CD8-positive, alpha-beta memory T cell (primary cell): Measurements from ENCODE around the gene HLTF. TPM values are rescaled to one million over a fixed set of nuclear protein-coding genes. Genes with fewer than 3 reads are reported as not detected.

Experiments used
- CTCF ChIA-PET: fragments of 350-600 bp; sonication (Branson Sonifier 250); formaldehyde crosslinking; loops from one replicate; lab custom pipeline; 2021; ENCODE audit warnings: antibody characterized with exemption; lab: Charles Lee
- POLR2A ChIA-PET: fragments of 350-600 bp; sonication (Branson Sonifier 250); formaldehyde crosslinking; loops from one replicate; lab custom pipeline; 2021; ENCODE audit warnings: antibody characterized with exemption; lab: Charles Lee
- DNase-seq, 5 donors: peaks; one replicate each; pipeline versions ENCODE4 v3.0.0 to v3.0.0-alpha.2; 2020 to 2022; ENCODE audit warnings: mixed read lengths in 1 of 5
- H3K27ac ChIP-seq: one replicate; pipeline ENCODE4 v1.7.0; 2013; ENCODE audit warnings: low read depth, mild to moderate bottlenecking, low read length, moderate library complexity
- H3K27me3 ChIP-seq: 2 replicates; pipeline ENCODE4 v1.7.0; 2013; ENCODE audit warnings: low read length, mild to moderate bottlenecking; ENCODE audit not compliant: insufficient read depth, poor library complexity, severe bottlenecking
- H3K36me3 ChIP-seq: 2 replicates; pipeline ENCODE4 v1.7.0; 2013; ENCODE audit warnings: mild to moderate bottlenecking, low read length, moderate library complexity; ENCODE audit not compliant: insufficient read depth
- H3K4me1 ChIP-seq: 2 replicates; pipeline ENCODE4 v1.7.0; 2013; ENCODE audit warnings: mild to moderate bottlenecking, low read length, moderate library complexity; ENCODE audit not compliant: insufficient read depth
- H3K4me3 ChIP-seq: 2 replicates; pipeline ENCODE4 v1.7.0; 2013; ENCODE audit warnings: mild to moderate bottlenecking, low read length
- H3K9me3 ChIP-seq: 2 replicates; pipeline ENCODE4 v1.7.0; 2013; ENCODE audit warnings: mild to moderate bottlenecking, low read length
- H3K27ac Mint-ChIP-seq, 8 donors: one replicate each; pipeline ENCODE4 v1.8.0; 2020 to 2021; ENCODE audit warnings: mixed read lengths in 8 of 8, mild to moderate bottlenecking in 6 of 8, inconsistent platforms in 3 of 8, moderate library complexity in 3 of 8
- H3K27me3 Mint-ChIP-seq, 2 donors: one replicate each; pipeline ENCODE4 v1.8.0; 2020 to 2021; ENCODE audit warnings: mixed read lengths in 2 of 2, mild to moderate bottlenecking in 1 of 2, moderate library complexity in 1 of 2
- H3K36me3 Mint-ChIP-seq, 3 donors: one replicate each; pipeline ENCODE4 v1.8.0; 2020 to 2021; ENCODE audit warnings: mixed read lengths in 3 of 3, inconsistent platforms in 1 of 3, mild to moderate bottlenecking in 1 of 3
- H3K4me1 Mint-ChIP-seq, 3 donors: one replicate each; pipeline ENCODE4 v1.8.0; 2020 to 2021; ENCODE audit warnings: mixed read lengths in 3 of 3, inconsistent platforms in 1 of 3, mild to moderate bottlenecking in 1 of 3
- H3K4me3 Mint-ChIP-seq, 7 donors: one replicate each; pipeline ENCODE4 v1.8.0; 2020 to 2021; ENCODE audit warnings: mixed read lengths in 7 of 7, mild to moderate bottlenecking in 6 of 7, moderate library complexity in 4 of 7, inconsistent platforms in 2 of 7
- H3K9me3 Mint-ChIP-seq, 5 donors: one replicate each; pipeline ENCODE4 v1.8.0; 2020 to 2022; ENCODE audit warnings: mixed read lengths in 5 of 5, mild to moderate bottlenecking in 3 of 5, moderate library complexity in 2 of 5, inconsistent platforms in 1 of 5
- polyA plus RNA-seq: library from polyadenylated mRNA; unstranded; fragments of 300-500 nt; fragmentation: Illumina TruSeq; gene quantifications from one replicate; pipeline ENCODE4 v1.2.3, GENCODE V29; 2021
- total RNA-seq, 2 experiments: library from RNA; stranded (reverse); gene quantifications; one replicate each; pipeline ENCODE4 v1.2.3, GENCODE V29; 2021

The HLTF gene
- total and polyA plus RNA-seq, 3 experiments from 2014 or later, result 17.5 to 20.9 (median 18.6) TPM

GRCh38 chr3:149058602-149059001 is 27.7 kb downstream of the HLTF start:
- no peaks in the 10 kb centered on the region for H3K36me3 ChIP-seq
- CTCF ChIA-PET, result no interaction called here
- H3K4me1 ChIP-seq, result no peaks in the 10 kb centered on the region
- Mint-ChIP-seq H3K4me3 (no peak overlapping the region), H3K27ac (peak overlapping the region in 1 of 8 donors; percentile 29), H3K4me1 (no peaks in the 10 kb centered on the region), H3K9me3 (no peaks in the 10 kb centered on the region), H3K27me3 (no peaks in the 10 kb centered on the region), H3K36me3 (peaks cover 17 to 71% (median 41%) of the 10 kb centered on the region in 3 donors)
- no peaks in the 10 kb centered on the region for H3K9me3 ChIP-seq
- no peak overlapping the region for H3K27ac ChIP-seq
- H3K4me3 ChIP-seq, result no peak overlapping the region
- no peaks in the 10 kb centered on the region for H3K27me3 ChIP-seq
- DNase-seq, result no peak
- POLR2A ChIA-PET, result no interaction called here

DNA sequence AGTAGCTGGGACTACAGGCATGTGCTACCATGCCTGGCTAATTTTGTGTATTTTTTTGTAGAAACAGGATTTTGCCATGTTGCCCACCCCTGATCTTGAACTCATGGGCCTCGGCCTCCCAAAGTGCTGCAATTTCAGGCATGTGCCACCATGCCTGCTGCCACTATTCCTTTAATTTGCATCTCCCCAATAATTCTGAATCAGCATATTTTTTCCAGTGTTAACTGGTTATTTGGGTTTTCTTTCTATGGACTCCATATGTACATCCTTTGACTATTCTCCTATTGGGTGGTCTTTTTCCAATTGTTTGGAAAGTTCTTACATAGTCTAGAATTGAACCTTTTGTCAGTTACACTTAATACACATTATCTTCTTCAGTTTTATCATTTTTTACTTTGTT is 28.1 kb downstream of the HLTF start:
- H3K9me3 Mint-ChIP-seq, result no peaks in the 10 kb centered on the region
- H3K27me3 ChIP-seq, result no peaks in the 10 kb centered on the region
- no peaks in the 10 kb centered on the region for H3K4me1 Mint-ChIP-seq
- POLR2A ChIA-PET, result no interaction called here
- CTCF ChIA-PET, result no interaction called here
- no peak overlapping the region for H3K4me3 Mint-ChIP-seq
- H3K4me1 ChIP-seq, result no peaks in the 10 kb centered on the region
- H3K36me3 ChIP-seq, result no peaks in the 10 kb centered on the region
- no peaks in the 10 kb centered on the region for H3K9me3 ChIP-seq
- peaks cover 20 to 71% (median 44%) of the 10 kb centered on the region in 3 donors for H3K36me3 Mint-ChIP-seq
- no peak for DNase-seq
- H3K27ac ChIP-seq, result no peak overlapping the region
- no peak overlapping the region for H3K4me3 ChIP-seq
- H3K27me3 Mint-ChIP-seq, result no peaks in the 10 kb centered on the region
- peak overlapping the region in 1 of 8 donors; percentile 29 for H3K27ac Mint-ChIP-seq

GRCh38 chr3:149055575-149055974 is 30.8 kb downstream of the HLTF start:
- POLR2A ChIA-PET, result no interaction called here
- Histone ChIP-seq H3K4me3 (no peak overlapping the region), H3K36me3 (no peaks in the 10 kb centered on the region), H3K9me3 (no peaks in the 10 kb centered on the region), H3K27ac (no peak overlapping the region), H3K27me3 (no peaks in the 10 kb centered on the region), H3K4me1 (no peaks in the 10 kb centered on the region)
- no peak for DNase-seq
- peak overlapping the region in 2 of 8 donors; percentile 43 to 63 for H3K27ac Mint-ChIP-seq
- no peaks in the 10 kb centered on the region for H3K4me1 Mint-ChIP-seq
- peaks cover 0 to 2% (median 0%) of the 10 kb centered on the region in 5 donors for H3K9me3 Mint-ChIP-seq
- H3K27me3 Mint-ChIP-seq, result no peaks in the 10 kb centered on the region
- CTCF ChIA-PET, result no interaction called here
- no peak overlapping the region for H3K4me3 Mint-ChIP-seq
- H3K36me3 Mint-ChIP-seq, result peaks cover 38 to 74% (median 58%) of the 10 kb centered on the region in 3 donors

DNA sequence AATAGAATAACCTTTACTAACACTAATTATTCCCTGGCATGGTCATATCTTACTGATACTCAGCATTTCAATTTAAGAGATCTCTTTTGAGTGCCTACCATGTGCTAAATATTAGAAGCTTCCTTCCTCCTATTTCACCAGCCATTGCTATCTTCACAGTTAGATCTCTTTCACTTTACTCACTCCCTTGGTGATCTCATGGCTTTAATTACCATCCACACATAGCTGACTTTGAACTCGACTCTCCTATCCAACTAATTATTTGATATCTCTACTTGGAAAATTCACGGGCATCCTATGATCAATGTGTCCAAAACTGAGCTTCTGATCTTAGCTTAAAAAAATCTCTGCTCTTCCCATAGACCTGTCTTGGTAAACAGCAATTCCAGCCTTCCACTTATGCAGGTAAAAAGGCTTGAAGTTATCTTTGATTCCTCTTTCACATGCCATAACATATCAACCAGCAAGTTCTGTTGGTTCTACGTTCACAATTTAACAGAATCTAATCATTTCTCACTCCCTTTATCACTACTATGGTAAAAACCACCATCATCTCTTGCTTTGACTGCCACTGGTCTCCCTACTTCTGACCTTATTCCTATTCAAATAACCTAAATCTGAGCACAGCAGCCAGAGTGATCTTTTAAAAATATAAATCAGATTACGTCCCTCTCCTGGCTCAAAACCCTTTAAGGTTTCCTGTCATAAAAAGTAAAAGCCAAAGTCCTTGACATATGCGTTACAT is 41.8 kb downstream of the HLTF start:
- H3K9me3 Mint-ChIP-seq, result no peaks in the 10 kb centered on the region
- no peak overlapping the region for H3K4me3 ChIP-seq
- H3K9me3 ChIP-seq, result no peaks in the 10 kb centered on the region
- H3K27me3 ChIP-seq, result no peaks in the 10 kb centered on the region
- H3K4me1 ChIP-seq, result peaks cover 14% of the 10 kb centered on the region
- DNase-seq, result no peak
- H3K36me3 ChIP-seq, result peaks cover 5% of the 10 kb centered on the region
- no peak overlapping the region for H3K4me3 Mint-ChIP-seq
- H3K27me3 Mint-ChIP-seq, result no peaks in the 10 kb centered on the region
- peaks cover 10 to 50% (median 22%) of the 10 kb centered on the region in 3 donors for H3K36me3 Mint-ChIP-seq
- no peak overlapping the region for H3K27ac ChIP-seq
- peaks cover 25 to 30% (median 28%) of the 10 kb centered on the region in 3 donors for H3K4me1 Mint-ChIP-seq
- CTCF ChIA-PET, result no interaction called here
- POLR2A ChIA-PET, result no interaction called here
- peak overlapping the region in 3 of 8 donors; percentile 3 to 48 (median 39) for H3K27ac Mint-ChIP-seq

DNA sequence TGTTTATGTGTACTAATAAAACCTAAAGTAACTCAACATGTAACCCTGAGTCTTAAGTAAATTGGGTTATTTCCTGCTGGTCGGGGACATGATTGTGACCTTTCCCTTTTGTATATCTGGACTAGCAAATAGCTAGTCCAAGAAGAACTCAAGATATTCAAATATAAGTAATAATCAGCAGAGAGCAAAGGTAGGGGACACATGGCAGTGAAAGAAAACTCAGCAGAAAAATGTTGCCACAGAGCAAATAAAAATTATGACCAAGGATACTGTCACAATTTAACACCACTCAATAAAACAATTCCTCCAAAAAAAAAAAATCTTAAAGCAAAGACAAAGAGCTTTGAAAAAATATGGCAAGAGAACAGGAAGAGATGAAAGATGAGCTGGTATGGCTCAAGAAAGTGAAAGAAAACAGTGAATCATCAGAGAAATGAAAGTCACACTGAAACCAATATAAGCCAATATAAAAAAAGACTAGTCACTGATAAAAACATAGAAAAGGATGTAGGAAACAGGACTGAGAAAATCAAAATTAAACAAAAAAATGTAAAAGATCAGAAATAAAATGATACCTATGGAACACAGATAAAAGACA is 43.4 kb downstream of the HLTF start:
- ChIA-PET POLR2A (interaction anchor here (1.2 kb wide), 1 partner anchor 51 kb away, joined by 7 read pairs; no protein-coding TSS in a partner anchor), CTCF (interaction anchor here (1.5 kb wide), 1 partner anchor 51 kb away, joined by 5 read pairs; the partner anchor contains the start of gene GYG1)
- peaks cover 25 to 30% (median 28%) of the 10 kb centered on the region in 3 donors for H3K4me1 Mint-ChIP-seq
- H3K9me3 ChIP-seq, result no peaks in the 10 kb centered on the region
- H3K4me3 Mint-ChIP-seq, result peak overlapping the region in 5 of 7 donors; percentile 16 to 64 (median 30)
- H3K27ac ChIP-seq, result no peak overlapping the region
- no peak for DNase-seq
- no peaks in the 10 kb centered on the region for H3K9me3 Mint-ChIP-seq
- H3K27ac Mint-ChIP-seq, result peak overlapping the region; percentile 15 to 94 (median 68)
- peaks cover 14% of the 10 kb centered on the region for H3K4me1 ChIP-seq
- peaks cover 10 to 54% (median 19%) of the 10 kb centered on the region in 3 donors for H3K36me3 Mint-ChIP-seq
- no peaks in the 10 kb centered on the region for H3K27me3 ChIP-seq
- no peak overlapping the region for H3K4me3 ChIP-seq
- H3K36me3 ChIP-seq, result no peaks in the 10 kb centered on the region
- no peaks in the 10 kb centered on the region for H3K27me3 Mint-ChIP-seq

- H3K4me3 Mint-ChIP-seq, result no peak overlapping the region
- no peak overlapping the region for H3K27ac Mint-ChIP-seq
- H3K4me1 Mint-ChIP-seq, result peaks cover 13 to 14% (median 13%) of the 10 kb centered on the region in 3 donors
- Histone ChIP-seq H3K36me3 (no peaks in the 10 kb centered on the region), H3K27ac (no peak overlapping the region), H3K9me3 (no peaks in the 10 kb centered on the region), H3K27me3 (no peaks in the 10 kb centered on the region), H3K4me3 (no peak overlapping the region), H3K4me1 (peaks cover 8% of the 10 kb centered on the region)
- peaks cover 0 to 53% (median 11%) of the 10 kb centered on the region in 3 donors for H3K36me3 Mint-ChIP-seq
- H3K9me3 Mint-ChIP-seq, result no peaks in the 10 kb centered on the region
- CTCF ChIA-PET, result no interaction called here
- DNase-seq, result no peak
- POLR2A ChIA-PET, result no interaction called here
- no peaks in the 10 kb centered on the region for H3K27me3 Mint-ChIP-seq
These were observed 48.0 kb downstream of the HLTF start for GRCh38 chr3:149038322-149038721.

DNA sequence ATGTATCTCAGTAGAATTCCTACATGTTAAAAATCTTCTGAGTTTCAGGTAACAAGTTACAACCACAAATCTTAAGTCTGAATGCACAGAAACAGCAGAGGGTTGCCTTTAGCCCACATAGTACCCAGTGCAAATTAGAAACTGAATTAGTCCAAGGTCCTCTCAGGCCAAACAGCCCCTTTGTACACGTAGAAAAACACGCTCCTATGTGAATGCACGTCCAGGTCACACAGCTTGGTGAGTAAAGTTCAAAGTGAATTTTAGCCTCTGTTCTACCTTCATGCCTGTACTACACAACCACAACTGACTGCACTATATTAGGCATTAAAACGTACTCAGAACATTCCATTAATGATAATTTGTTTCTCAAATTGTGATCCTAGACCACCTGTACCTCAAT is 48.6 kb downstream of the HLTF start:
- CTCF ChIA-PET, result no interaction called here

DNA sequence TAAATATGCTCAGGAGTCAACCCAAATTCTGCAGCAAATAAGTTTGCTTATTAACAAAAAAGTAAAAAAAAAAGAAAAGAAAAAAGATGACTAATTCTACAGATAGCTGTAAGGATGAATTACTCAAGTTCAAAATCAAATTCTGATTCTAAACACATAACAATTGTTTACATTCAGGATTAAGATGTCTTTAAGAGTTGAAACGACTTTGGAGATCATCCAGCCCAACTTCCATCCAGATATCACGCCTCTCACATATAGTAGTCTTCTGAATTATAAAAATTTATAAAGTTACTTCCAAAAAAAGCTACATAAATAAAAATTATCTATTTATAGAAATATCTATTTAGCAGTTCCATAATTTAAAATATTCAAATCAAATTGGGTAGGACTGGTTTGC is 55.2 kb downstream of the HLTF start:
- CTCF ChIA-PET, result no interaction called here

More for the DNA sequence above, 48.6 kb downstream of the HLTF start:
- Histone ChIP-seq H3K4me3 (no peak overlapping the region), H3K9me3 (no peaks in the 10 kb centered on the region), H3K27me3 (no peaks in the 10 kb centered on the region), H3K36me3 (no peaks in the 10 kb centered on the region), H3K27ac (no peak overlapping the region), H3K4me1 (peaks cover 3% of the 10 kb centered on the region)
- DNase-seq, result no peak
- no peaks in the 10 kb centered on the region for H3K9me3 Mint-ChIP-seq
- no peak overlapping the region for H3K27ac Mint-ChIP-seq
- POLR2A ChIA-PET, result no interaction called here
- H3K4me3 Mint-ChIP-seq, result no peak overlapping the region
- H3K36me3 Mint-ChIP-seq, result peaks cover 0 to 53% (median 11%) of the 10 kb centered on the region in 3 donors
- H3K27me3 Mint-ChIP-seq, result no peaks in the 10 kb centered on the region
- peaks cover 7% of the 10 kb centered on the region in 3 donors for H3K4me1 Mint-ChIP-seq

More for the DNA sequence above, 55.2 kb downstream of the HLTF start:
- no peaks in the 10 kb centered on the region for H3K36me3 ChIP-seq
- DNase-seq, result no peak
- H3K27me3 ChIP-seq, result no peaks in the 10 kb centered on the region
- Mint-ChIP-seq H3K27ac (peak overlapping the region in 2 of 8 donors; percentile 54 to 68), H3K36me3 (peaks cover 0 to 54% (median 7%) of the 10 kb centered on the region in 3 donors), H3K9me3 (no peaks in the 10 kb centered on the region), H3K4me3 (no peak overlapping the region), H3K4me1 (peaks cover 0 to 6% (median 2%) of the 10 kb centered on the region in 3 donors), H3K27me3 (no peaks in the 10 kb centered on the region)
- H3K27ac ChIP-seq, result no peak overlapping the region
- POLR2A ChIA-PET, result interaction anchor here (0.8 to 1.1 kb wide), 2 partner anchors 39 kb away, joined by 3 read pairs; partner anchors contain the start of gene GYG1
- H3K4me3 ChIP-seq, result no peak overlapping the region
- no peaks in the 10 kb centered on the region for H3K4me1 ChIP-seq
- H3K9me3 ChIP-seq, result no peaks in the 10 kb centered on the region
